ENCODE data around the gene TEX48.

The TEX48 gene

DNA sequence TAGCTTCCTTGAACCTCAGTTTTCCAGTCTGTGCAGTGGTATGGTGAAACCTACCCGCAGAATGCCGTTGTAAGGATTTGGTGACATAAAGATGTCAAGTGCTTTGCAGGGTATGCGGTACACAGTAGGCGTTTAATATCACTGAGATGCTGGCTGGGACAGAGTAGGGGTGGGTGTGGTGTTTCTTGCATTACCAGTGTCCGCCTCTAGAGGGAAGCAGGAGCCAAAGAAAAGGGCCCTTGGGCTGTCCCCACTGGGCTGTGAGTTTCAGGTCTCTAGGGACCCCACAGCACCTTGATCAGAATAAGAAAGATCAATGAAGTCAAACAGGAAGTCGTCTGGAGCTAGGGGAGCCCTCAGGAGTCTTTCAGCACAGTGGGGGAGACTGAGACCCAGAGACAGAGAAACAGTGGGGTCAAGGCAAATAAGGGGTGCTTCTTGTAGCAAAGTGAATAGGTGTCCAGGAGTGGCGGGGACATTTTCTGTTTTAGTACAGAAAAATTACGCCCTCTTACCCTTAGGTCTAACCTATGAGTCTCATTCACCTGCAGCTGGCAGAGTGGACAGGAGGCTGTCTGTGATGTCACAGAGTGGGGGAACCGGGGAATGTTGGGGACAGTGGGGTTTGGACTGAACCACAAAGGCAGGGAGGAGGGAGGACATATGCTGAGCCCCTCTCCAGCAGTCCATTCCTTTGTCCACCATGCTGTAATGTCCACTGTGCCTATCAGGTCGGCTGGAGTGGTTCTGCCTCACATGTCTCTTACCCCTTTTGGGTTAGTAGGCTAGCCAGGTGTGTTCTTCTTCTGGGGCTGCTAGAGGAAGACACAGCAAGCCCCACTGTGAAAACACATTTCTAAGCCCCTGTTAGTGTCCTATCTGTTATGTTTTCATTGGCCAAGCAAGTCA, 19.7 kb downstream of the TEX48 start:
- Mint-ChIP-seq H3K4me3 (no peak overlapping the region), H3K9me3 (no peaks in the 10 kb centered on the region), H3K4me1 (peaks cover 13% of the 10 kb centered on the region), H3K36me3 (peaks cover 17% of the 10 kb centered on the region), H3K27me3 (no peaks in the 10 kb centered on the region), H3K27ac (no peak overlapping the region)
- ATAC-seq = peak; percentile 90

GRCh38 chr9:114657705-114658104, 24.3 kb downstream of the TEX48 start, which contains the start of gene TEX53:
TEX53 (minus strand) TSS chr9:114657805; CDS start chr9:114657774, 31 bp downstream.
- H3K4me3 Mint-ChIP-seq = no peak within 1 kb of the TSS
- H3K36me3 Mint-ChIP-seq = peaks cover 22% of the 10 kb centered on the region
- no peak for ATAC-seq
- H3K27ac Mint-ChIP-seq = no peak within 1 kb of the TSS
- no peaks in the 10 kb centered on the region for H3K9me3 Mint-ChIP-seq
- no peaks in the 10 kb centered on the region for H3K27me3 Mint-ChIP-seq
- peaks cover 19% of the 10 kb centered on the region for H3K4me1 Mint-ChIP-seq

GRCh38 chr9:114656301-114656700, 25.7 kb downstream of the TEX48 start:
- Mint-ChIP-seq H3K27me3 (no peaks in the 10 kb centered on the region), H3K4me3 (no peak overlapping the region), H3K36me3 (peaks cover 29% of the 10 kb centered on the region), H3K9me3 (no peaks in the 10 kb centered on the region), H3K4me1 (peaks cover 24% of the 10 kb centered on the region), H3K27ac (no peak overlapping the region)
- no peak for ATAC-seq

- peaks cover 24% of the 10 kb centered on the region for H3K4me1 Mint-ChIP-seq
- peaks cover 34% of the 10 kb centered on the region for H3K36me3 Mint-ChIP-seq
- H3K4me3 Mint-ChIP-seq = no peak overlapping the region
- no peak for ATAC-seq
- no peaks in the 10 kb centered on the region for H3K27me3 Mint-ChIP-seq
- H3K27ac Mint-ChIP-seq = no peak overlapping the region
- no peaks in the 10 kb centered on the region for H3K9me3 Mint-ChIP-seq
Observed at GRCh38 chr9:114655689-114656088, 26.3 kb downstream of the TEX48 start.

GRCh38 chr9:114653556-114654159, 28.3 kb downstream of the TEX48 start:
- H3K27me3 Mint-ChIP-seq = no peaks in the 10 kb centered on the region
- no peaks in the 10 kb centered on the region for H3K9me3 Mint-ChIP-seq
- peak overlapping the region; percentile 58 for H3K27ac Mint-ChIP-seq
- peak; percentile 79 for ATAC-seq
- H3K4me3 Mint-ChIP-seq = no peak overlapping the region
- peaks cover 40% of the 10 kb centered on the region for H3K36me3 Mint-ChIP-seq
- H3K4me1 Mint-ChIP-seq = peaks cover 24% of the 10 kb centered on the region

DNA sequence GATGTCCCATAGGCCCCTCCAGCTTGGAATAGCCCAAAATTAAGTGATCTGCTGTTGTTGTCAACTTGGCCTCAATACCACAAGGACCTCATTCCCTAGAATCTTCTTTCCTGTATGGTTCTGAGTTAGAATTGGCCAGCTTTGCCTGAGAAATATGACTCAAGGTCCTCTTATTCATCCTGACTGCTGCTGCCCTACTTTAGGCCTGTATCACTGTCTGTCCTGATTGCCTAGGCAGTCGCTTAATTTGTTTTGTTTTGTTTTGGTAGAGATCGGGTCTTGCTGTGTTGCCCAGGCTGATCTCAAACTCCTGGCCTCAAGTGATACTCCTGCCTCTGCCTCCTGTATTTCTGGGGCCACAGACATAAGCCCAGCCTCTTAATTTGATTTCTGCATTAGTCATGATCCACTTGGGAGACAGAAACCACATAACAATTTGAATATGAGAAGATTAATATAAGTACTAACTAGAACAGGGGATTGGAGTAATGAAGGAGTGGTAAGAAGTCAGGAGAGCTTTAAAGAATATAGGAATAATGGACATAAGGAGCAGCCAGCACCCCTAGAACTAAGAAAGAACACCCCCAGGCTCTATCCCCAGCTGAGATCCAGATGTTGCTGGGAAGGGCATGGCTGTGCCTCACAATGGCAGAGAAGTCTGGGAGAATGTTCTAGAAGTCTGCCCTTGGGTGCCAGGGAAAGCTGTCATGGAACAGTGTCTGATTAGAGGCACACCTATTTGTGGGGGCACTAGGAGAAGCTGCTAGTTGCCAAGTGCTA, 29.0 kb downstream of the TEX48 start:
- Mint-ChIP-seq H3K27ac (peak overlapping the region; percentile 58), H3K4me3 (no peak overlapping the region), H3K36me3 (peaks cover 44% of the 10 kb centered on the region), H3K4me1 (peaks cover 24% of the 10 kb centered on the region), H3K9me3 (no peaks in the 10 kb centered on the region), H3K27me3 (no peaks in the 10 kb centered on the region)
- ATAC-seq = no peak

- ATAC-seq = no peak
- H3K4me3 Mint-ChIP-seq = no peak overlapping the region
- peaks cover 88% of the 10 kb centered on the region for H3K36me3 Mint-ChIP-seq
- peaks cover 7% of the 10 kb centered on the region for H3K9me3 Mint-ChIP-seq
- peaks cover 7% of the 10 kb centered on the region for H3K4me1 Mint-ChIP-seq
- H3K27ac Mint-ChIP-seq = no peak overlapping the region
- no peaks in the 10 kb centered on the region for H3K27me3 Mint-ChIP-seq
Observed at GRCh38 chr9:114643896-114644295, 38.1 kb downstream of the TEX48 start.

- Mint-ChIP-seq H3K36me3 (peaks cover 88% of the 10 kb centered on the region), H3K27ac (no peak overlapping the region), H3K4me3 (no peak overlapping the region), H3K4me1 (peaks cover 7% of the 10 kb centered on the region), H3K9me3 (peaks cover 7% of the 10 kb centered on the region), H3K27me3 (no peaks in the 10 kb centered on the region)
- ATAC-seq = no peak
Observed at GRCh38 chr9:114643001-114643400, 39.0 kb downstream of the TEX48 start.

DNA sequence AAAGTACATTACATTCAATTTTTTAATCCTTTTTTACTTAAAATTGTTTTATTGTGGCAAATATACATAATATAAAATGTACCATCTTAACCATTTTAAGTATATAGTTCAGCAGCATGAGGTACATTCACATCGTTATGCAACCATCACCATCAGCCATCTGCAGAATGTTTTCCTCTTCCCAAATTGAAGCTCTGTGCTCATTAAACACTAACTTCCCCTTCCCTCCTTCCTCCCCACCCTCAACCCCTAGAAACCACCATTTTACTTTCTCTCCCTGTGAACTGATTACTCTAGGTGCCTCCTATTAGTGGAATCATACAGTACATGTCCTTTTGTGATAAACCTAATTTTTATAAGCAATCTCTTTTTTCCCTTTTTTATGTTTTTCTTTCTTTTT, 40.0 kb downstream of the TEX48 start:
- H3K4me1 Mint-ChIP-seq = peaks cover 7% of the 10 kb centered on the region
- H3K27ac Mint-ChIP-seq = peak overlapping the region; percentile 81
- peaks cover 88% of the 10 kb centered on the region for H3K36me3 Mint-ChIP-seq
- peaks cover 3% of the 10 kb centered on the region for H3K9me3 Mint-ChIP-seq
- no peaks in the 10 kb centered on the region for H3K27me3 Mint-ChIP-seq
- no peak overlapping the region for H3K4me3 Mint-ChIP-seq
- ATAC-seq = no peak

- ATAC-seq = no peak
- Mint-ChIP-seq H3K4me1 (peaks cover 7% of the 10 kb centered on the region), H3K27me3 (no peaks in the 10 kb centered on the region), H3K27ac (no peak overlapping the region), H3K4me3 (no peak overlapping the region), H3K36me3 (peaks cover 87% of the 10 kb centered on the region), H3K9me3 (no peaks in the 10 kb centered on the region)
Observed at GRCh38 chr9:114638404-114638803, 43.6 kb downstream of the TEX48 start.

DNA sequence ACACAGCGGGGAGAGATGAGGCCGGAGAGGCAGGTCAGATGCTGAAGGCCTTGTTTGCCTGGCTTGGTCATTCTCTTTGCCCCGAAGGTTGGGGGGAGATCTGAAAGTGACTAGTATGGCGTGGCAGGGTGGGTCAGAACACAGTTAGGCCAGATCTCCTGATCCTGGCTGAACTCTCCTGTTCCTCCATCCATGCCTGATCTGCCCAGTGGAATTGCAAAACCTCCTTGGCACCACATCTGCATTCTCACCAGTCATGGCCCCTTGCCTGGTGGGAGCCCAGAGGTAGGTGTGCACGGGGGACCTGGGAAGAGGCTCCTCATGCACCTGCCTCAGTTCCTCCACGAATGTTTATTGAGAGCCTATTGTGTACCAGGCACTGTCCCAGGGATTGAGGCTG, 47.6 kb downstream of the TEX48 start:
- no peak overlapping the region for H3K27ac Mint-ChIP-seq
- H3K4me1 Mint-ChIP-seq = no peaks in the 10 kb centered on the region

GRCh38 chr9:114633438-114634089, 48.4 kb downstream of the TEX48 start:
- ATAC-seq = no peak
- H3K27ac Mint-ChIP-seq = no peak overlapping the region

More for the DNA sequence above, 47.6 kb downstream of the TEX48 start:
- Mint-ChIP-seq H3K36me3 (peaks cover 87% of the 10 kb centered on the region), H3K9me3 (no peaks in the 10 kb centered on the region), H3K4me3 (no peak overlapping the region), H3K27me3 (no peaks in the 10 kb centered on the region)
- ATAC-seq = no peak

DNA sequence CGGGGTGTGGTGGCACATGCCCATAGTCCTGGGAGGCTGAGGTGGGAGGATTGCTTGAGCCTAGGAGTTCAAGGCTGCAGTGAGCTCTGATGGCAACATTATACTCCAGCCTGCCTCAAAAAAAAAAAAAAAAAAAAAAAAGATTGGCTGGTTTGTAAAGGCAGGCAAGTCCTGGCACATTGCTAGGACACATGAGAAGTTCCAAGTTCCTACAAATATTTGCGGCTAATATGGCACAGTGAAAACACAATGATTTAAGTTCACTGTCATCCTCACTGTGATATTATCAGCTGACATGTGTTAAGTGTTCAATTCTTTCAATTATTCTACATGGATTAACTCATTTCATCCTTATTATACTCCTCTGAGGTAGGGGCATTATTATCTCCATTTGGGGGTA, 50.8 kb downstream of the TEX48 start:
- H3K27ac Mint-ChIP-seq = no peak overlapping the region
- H3K36me3 Mint-ChIP-seq = peaks cover 80% of the 10 kb centered on the region
- H3K27me3 Mint-ChIP-seq = no peaks in the 10 kb centered on the region

More at GRCh38 chr9:114633438-114634089, 48.4 kb downstream of the TEX48 start:
- Mint-ChIP-seq H3K36me3 (peaks cover 87% of the 10 kb centered on the region), H3K27me3 (no peaks in the 10 kb centered on the region), H3K4me3 (no peak overlapping the region), H3K9me3 (no peaks in the 10 kb centered on the region), H3K4me1 (no peaks in the 10 kb centered on the region)

DNA sequence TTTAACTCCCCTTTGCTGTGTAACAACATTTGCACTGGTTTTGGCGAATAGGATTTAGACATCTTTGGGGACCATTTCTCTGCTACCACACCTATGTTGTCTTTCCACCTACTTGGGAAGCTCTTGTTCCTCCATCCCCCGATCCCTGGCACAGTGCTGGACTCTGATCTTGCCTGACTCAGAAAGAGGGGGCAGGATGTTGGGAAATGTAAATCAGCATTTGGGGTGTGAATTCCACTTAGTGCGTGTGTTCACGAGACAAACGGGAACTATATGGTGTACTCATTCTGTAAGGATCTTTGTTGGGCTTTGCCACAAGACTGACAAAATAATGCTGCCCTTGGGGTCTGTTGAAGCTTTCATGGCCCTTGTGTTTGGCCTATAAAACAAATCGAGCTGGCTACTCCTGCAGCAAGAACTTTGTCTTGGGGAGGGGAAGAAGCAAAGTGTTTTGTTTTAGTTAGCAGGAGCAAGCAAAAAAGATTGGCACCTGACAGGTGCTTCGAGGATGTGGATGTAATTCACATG, 52.4 kb downstream of the TEX48 start:
- Mint-ChIP-seq H3K27me3 (no peaks in the 10 kb centered on the region), H3K27ac (no peak overlapping the region)

More for the DNA sequence above, 50.8 kb downstream of the TEX48 start:
- no peaks in the 10 kb centered on the region for H3K9me3 Mint-ChIP-seq
- H3K4me1 Mint-ChIP-seq = no peaks in the 10 kb centered on the region
- H3K4me3 Mint-ChIP-seq = no peak overlapping the region
- ATAC-seq = no peak

More for the DNA sequence above, 52.4 kb downstream of the TEX48 start:
- ATAC-seq = no peak
- peaks cover 1% of the 10 kb centered on the region for H3K4me1 Mint-ChIP-seq
- no peak overlapping the region for H3K4me3 Mint-ChIP-seq
- H3K9me3 Mint-ChIP-seq = no peaks in the 10 kb centered on the region
- H3K36me3 Mint-ChIP-seq = peaks cover 71% of the 10 kb centered on the region

Data from stimulated activated memory B cell treated with anti-CD40 and anti-IgM and Interleukin-4, amounts not matched to agents 10 μg/mL and 1 μg/mL and 100 μg/mL, for 72 hours (primary cell).